GM18867 (cell line): ENCODE results near the gene RAD21L1.

Source experiments
- ATAC-seq: cut with Tn5 transposase; IDR thresholded peaks from one replicate; pipeline ENCODE4 v1.9.1; 2021; ENCODE audit warnings: mild to moderate bottlenecking, moderate library complexity; ENCODE audit not compliant: unreplicated experiment

Gene RAD21L1

GRCh38 chr20:1267809-1268374 is 42.0 kb downstream of the RAD21L1 start:
- no peak for ATAC-seq

- ATAC-seq = no peak
Measured at GRCh38 chr20:1269235-1269634, 43.4 kb downstream of the RAD21L1 start.

GRCh38 chr20:1269850-1270249 is 44.0 kb downstream of the RAD21L1 start:
- ATAC-seq = no peak

- ATAC-seq = no peak
Measured at GRCh38 chr20:1272368-1273100, 46.7 kb downstream of the RAD21L1 start.

- ATAC-seq = no peak
Measured at GRCh38 chr20:1273366-1273765, 47.5 kb downstream of the RAD21L1 start.

GRCh38 chr20:1274485-1275311 is 48.9 kb downstream of the RAD21L1 start:
- ATAC-seq = no peak

- ATAC-seq = no peak
Measured at GRCh38 chr20:1275919-1276318, 50.1 kb downstream of the RAD21L1 start.

- no peak for ATAC-seq
Measured at GRCh38 chr20:1277529-1278322, 51.9 kb downstream of the RAD21L1 start.

GRCh38 chr20:1278993-1279392 is 53.1 kb downstream of the RAD21L1 start:
- no peak for ATAC-seq

- no peak for ATAC-seq
Measured at GRCh38 chr20:1280195-1281102, 54.6 kb downstream of the RAD21L1 start.

- ATAC-seq = no peak
Measured at GRCh38 chr20:1281279-1282057, 55.6 kb downstream of the RAD21L1 start.

- no peak for ATAC-seq
Measured at GRCh38 chr20:1282966-1283365, 57.1 kb downstream of the RAD21L1 start.

- no peak for ATAC-seq
Measured at GRCh38 chr20:1283522-1284510, 58.0 kb downstream of the RAD21L1 start.

- no peak for ATAC-seq
Measured at GRCh38 chr20:1286267-1287024, 60.6 kb downstream of the RAD21L1 start.

GRCh38 chr20:1287306-1287705 is 61.5 kb downstream of the RAD21L1 start:
- peak; percentile 47 for ATAC-seq

GRCh38 chr20:1287787-1288569 is 62.1 kb downstream of the RAD21L1 start:
- no peak for ATAC-seq
